ENCODE results near the gene ITGAX.

Gene ITGAX

GRCh38 chr16:31354394-31355291, at the start of gene ITGAX:
Gene ITGAX (plus strand): TSS chr16:31355176. CDS start chr16:31355255, 79 bp downstream.
- TF ChIP-seq CTCF (IDR thresholded peaks at IDR 0.05) = no peak

- TF ChIP-seq CTCF (IDR thresholded peaks at IDR 0.05) = no peak
These were observed 49.8 kb upstream of the ITGAX start for GRCh38 chr16:31305219-31305618.

- no peak for TF ChIP-seq CTCF (IDR thresholded peaks at IDR 0.05)
These were observed 32.5 kb upstream of the ITGAX start for GRCh38 chr16:31322500-31322899.

GRCh38 chr16:31323959-31324629, 30.9 kb upstream of the ITGAX start:
- TF ChIP-seq CTCF (IDR thresholded peaks at IDR 0.05) = no peak

- no peak for TF ChIP-seq CTCF (IDR thresholded peaks at IDR 0.05)
These were observed 29.8 kb upstream of the ITGAX start for GRCh38 chr16:31325171-31325570.

- TF ChIP-seq CTCF (IDR thresholded peaks at IDR 0.05) = no peak
These were observed 27.2 kb upstream of the ITGAX start for GRCh38 chr16:31327646-31328225.

GRCh38 chr16:31328322-31329052, 26.5 kb upstream of the ITGAX start:
- TF ChIP-seq CTCF (IDR thresholded peaks at IDR 0.05) = no peak
